OCI-LY7 (cell line): Measurements from ENCODE around the gene PTPN14. TPM values are rescaled to one million over a fixed set of nuclear protein-coding genes. Genes with fewer than 3 reads are reported as not detected.

ENCODE experiments used
- BruUV-seq: library from RNA; stranded (reverse); fragments of 400-500 nt; replicated peaks from 2 replicates; lab custom pipeline; 2021; lab: Mats Ljungman, UMichigan
- CTCF ChIA-PET: fragments of 300-600 bp; sonication (Branson Sonifier 250); formaldehyde crosslinking; loops from one replicate; lab custom pipeline; 2022; ENCODE audit warnings: antibody characterized with exemption; ENCODE audit not compliant: unreplicated experiment; lab: Charles Lee
- POLR2A ChIA-PET: fragments of 300-600 bp; sonication (Branson Sonifier 250); formaldehyde crosslinking; loops from one replicate; lab custom pipeline; 2022; ENCODE audit warnings: antibody characterized with exemption; lab: Charles Lee
- DNase-seq: peaks from one replicate; pipeline ENCODE4 v3.0.0-alpha.2; 2015; ENCODE audit warnings: low spot score
- H2AFZ ChIP-seq: fragments of 200-600 bp; sonication (generic), shearing (Covaris generic); 2 replicates; pipeline ENCODE4 v1.6.1; 2014; ENCODE audit warnings: mild to moderate bottlenecking, antibody characterized with exemption, low read length, moderate library complexity
- H3K27ac ChIP-seq: fragments of 200-600 bp; sonication (generic); 2 replicates; pipeline ENCODE4 v1.5.1; 2014; ENCODE audit warnings: mixed run types, low read depth, mild to moderate bottlenecking, moderate library complexity, low read length, inconsistent platforms; ENCODE audit not compliant: poor library complexity, severe bottlenecking
- H3K36me3 ChIP-seq: fragments of 200-600 bp; sonication (generic); 2 replicates; pipeline ENCODE4 v1.6.1; 2014; ENCODE audit warnings: mild to moderate bottlenecking, antibody characterized with exemption, low read length, moderate library complexity, mixed read lengths; ENCODE audit not compliant: insufficient read depth
- H3K4me1 ChIP-seq: fragments of 200-600 bp; sonication (generic); 2 replicates; pipeline ENCODE4 v1.5.1; 2014; ENCODE audit warnings: mild to moderate bottlenecking, low read length; ENCODE audit not compliant: insufficient read depth, poor library complexity, severe bottlenecking
- H3K4me2 ChIP-seq: fragments of 200-600 bp; sonication (generic); 2 replicates; pipeline ENCODE4 v1.6.1; 2014; ENCODE audit warnings: mild to moderate bottlenecking, low read length
- H3K4me3 ChIP-seq: fragments of 200-600 bp; sonication (generic); 2 replicates; pipeline ENCODE4 v1.5.1; 2014; ENCODE audit warnings: mild to moderate bottlenecking, low read depth, low read length; ENCODE audit not compliant: poor library complexity, severe bottlenecking
- H3K79me2 ChIP-seq: fragments of 200-600 bp; sonication (generic); 2 replicates; pipeline ENCODE4 v1.6.1; 2016; ENCODE audit warnings: low read depth, mild to moderate bottlenecking, low read length, moderate library complexity, mixed read lengths; ENCODE audit not compliant: insufficient read depth
- H3K9me2 ChIP-seq: fragments of 200-600 bp; sonication (generic); 2 replicates; pipeline ENCODE4 v1.6.1; 2016; ENCODE audit warnings: mild to moderate bottlenecking, low read length, mixed read lengths; ENCODE audit not compliant: insufficient read depth
- H3K9me3 ChIP-seq: fragments of 200-600 bp; sonication (generic); 2 replicates; pipeline ENCODE4 v1.6.1; 2014; ENCODE audit warnings: mild to moderate bottlenecking, mixed run types, low read length, mixed read lengths
- H4K20me1 ChIP-seq: fragments of 200-600 bp; sonication (generic); 2 replicates; pipeline ENCODE4 v1.6.1; 2014; ENCODE audit warnings: mild to moderate bottlenecking, antibody characterized with exemption, low read length, moderate library complexity, mixed read lengths; ENCODE audit not compliant: insufficient read depth
- CTCF ChIP-seq: fragments of 200-600 bp; sonication (generic); conservative IDR thresholded peaks from 2 replicates; pipeline ENCODE4 v1.5.1; 2014; ENCODE audit warnings: mild to moderate bottlenecking, antibody characterized with exemption, low read length, moderate library complexity, mixed read lengths
- EZH2phosphoT487 ChIP-seq: fragments of 200-600 bp; sonication (generic); IDR thresholded peaks from 2 replicates; pipeline ENCODE4 v1.6.1; 2018; ENCODE audit warnings: low read depth, borderline replicate concordance, mild to moderate bottlenecking, mixed run types, antibody characterized with exemption, low read length, moderate library complexity, mixed read lengths
- intact Hi-C: fragments of 100-400 bp; cut with micrococcal nuclease; formaldehyde crosslinking; loops from one replicate; pipeline ENCODE4 v1.10.0; 2022; ENCODE audit not compliant: unreplicated experiment
- total RNA-seq, 2 experiments: library from RNA; depleted of rRNA in 1 of 2; stranded (reverse); fragments of >200 nt in 1 of 2; shearing (Covaris generic) in 1 of 2; gene quantifications; 2 replicates each; pipeline ENCODE4 v1.2.3, GENCODE V29; 2014 to 2022

Gene PTPN14
- total RNA-seq, 2 experiments from 2014 or later, result not detected

DNA sequence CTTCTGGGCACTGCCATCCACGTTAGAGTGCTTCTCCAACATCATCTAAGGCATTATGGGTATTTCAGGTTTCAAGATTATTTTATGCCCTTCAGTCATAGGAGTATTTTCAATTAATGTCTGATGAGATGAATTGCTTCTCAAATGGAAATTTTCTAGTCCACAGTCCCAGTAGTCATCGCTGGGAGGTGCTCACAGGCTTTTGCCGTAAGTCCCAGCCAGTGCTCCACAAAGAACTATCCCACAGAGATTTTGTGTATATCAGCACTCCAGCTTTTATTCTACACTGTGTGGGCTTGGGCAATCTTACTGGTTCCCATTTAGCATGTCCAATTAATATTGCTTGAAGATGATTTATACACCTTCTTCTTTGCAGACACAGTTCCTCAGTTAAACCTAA is 209.5 kb downstream of the PTPN14 start:
- Histone ChIP-seq H3K36me3 (no peaks in the 10 kb centered on the region), H3K4me3 (no peak overlapping the region), H4K20me1 (no peaks in the 10 kb centered on the region), H3K4me1 (no peaks in the 10 kb centered on the region), H2AFZ (no peak overlapping the region), H3K27ac (no peak overlapping the region), H3K4me2 (no peak overlapping the region), H3K9me3 (peaks cover 10% of the 10 kb centered on the region; the same call in 1 of the 2 replicates), H3K79me2 (no peaks in the 10 kb centered on the region), H3K9me2 (no peaks in the 10 kb centered on the region)
- ChIA-PET POLR2A (interaction anchor here (0.6 kb wide), 1 partner anchor 1159 kb away, joined by 3 read pairs; no protein-coding TSS in a partner anchor), CTCF (no interaction called here)
- BruUV-seq, result no TSS peak
- DNase-seq, result no peak
- intact Hi-C loops, result no loop called here
- TF ChIP-seq EZH2phosphoT487 (no peak), CTCF (no peak)

GRCh38 chr1:214341459-214341858 is 209.9 kb downstream of the PTPN14 start:
- Histone ChIP-seq H2AFZ (no peak overlapping the region), H3K9me2 (no peaks in the 10 kb centered on the region), H3K79me2 (no peaks in the 10 kb centered on the region), H3K4me3 (no peak overlapping the region), H3K4me2 (no peak overlapping the region), H3K27ac (no peak overlapping the region), H4K20me1 (no peaks in the 10 kb centered on the region), H3K9me3 (peaks cover 10% of the 10 kb centered on the region; the same call in 1 of the 2 replicates), H3K4me1 (no peaks in the 10 kb centered on the region), H3K36me3 (no peaks in the 10 kb centered on the region)
- POLR2A ChIA-PET, result interaction anchor here (0.6 kb wide), 1 partner anchor 1160 kb away, joined by 3 read pairs; no protein-coding TSS in a partner anchor
- CTCF ChIA-PET, result no interaction called here
- DNase-seq, result no peak
- intact Hi-C loops, result no loop called here
- TF ChIP-seq CTCF, result no peak
- no peak for TF ChIP-seq EZH2phosphoT487
- no TSS peak for BruUV-seq

GRCh38 chr1:214338212-214338611 is 213.2 kb downstream of the PTPN14 start:
- DNase-seq, result no peak
- no TSS peak for BruUV-seq
- no peaks in the 10 kb centered on the region for H3K9me3 ChIP-seq
- H3K79me2 ChIP-seq, result no peaks in the 10 kb centered on the region
- no peaks in the 10 kb centered on the region for H3K9me2 ChIP-seq
- no peak overlapping the region for H3K27ac ChIP-seq
- no peak overlapping the region for H3K4me2 ChIP-seq
- no peaks in the 10 kb centered on the region; the same call in 1 of the 2 replicates for H3K36me3 ChIP-seq
- intact Hi-C loops, result no loop called here
- H3K4me3 ChIP-seq, result no peak overlapping the region
- ChIA-PET CTCF (no interaction called here), POLR2A (interaction anchor here (0.6 kb wide), 1 partner anchor 1218 kb away, joined by 3 read pairs; no protein-coding TSS in a partner anchor)
- H4K20me1 ChIP-seq, result no peaks in the 10 kb centered on the region
- no peak overlapping the region for H2AFZ ChIP-seq
- no peak for TF ChIP-seq EZH2phosphoT487
- TF ChIP-seq CTCF, result no peak
- H3K4me1 ChIP-seq, result no peaks in the 10 kb centered on the region
